ENCODE data around the gene AADACL2. TPM values are rescaled to one million over a fixed set of nuclear protein-coding genes. Genes with fewer than 3 reads are reported as not detected.

AADACL2 gene
- total RNA-seq, 2 experiments from 2014 or later = not detected

DNA sequence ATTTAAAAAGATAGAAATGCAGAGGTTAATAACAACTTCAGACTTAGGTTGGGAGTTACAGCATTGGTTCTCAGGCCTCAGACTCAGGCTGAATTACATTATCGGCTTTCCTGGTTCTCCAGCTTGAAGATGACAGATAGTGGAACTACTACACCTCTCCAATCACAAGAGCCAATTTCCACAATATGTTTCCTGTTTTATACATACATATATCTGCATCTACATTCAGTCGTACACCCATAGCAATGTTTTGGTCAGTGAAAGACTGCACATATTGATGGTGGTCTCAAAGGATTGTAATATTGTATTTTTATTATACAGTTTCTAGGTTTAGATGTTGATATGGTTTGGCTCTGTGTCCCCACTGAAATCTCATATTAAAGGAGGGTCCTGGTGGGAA is 35.4 kb downstream of the AADACL2 start:
- no peaks in the 10 kb centered on the region for H3K4me1 Mint-ChIP-seq (ENCODE audit: low read depth)
- H3K27me3 Mint-ChIP-seq = no peaks in the 10 kb centered on the region
- H3K27ac Mint-ChIP-seq = no peak overlapping the region
- POLR2A ChIA-PET = no interaction called here
- no peaks in the 10 kb centered on the region for H3K9me3 Mint-ChIP-seq
- ATAC-seq = no peak
- CTCF ChIA-PET = no interaction called here
- TF ChIP-seq, protein P1, sequence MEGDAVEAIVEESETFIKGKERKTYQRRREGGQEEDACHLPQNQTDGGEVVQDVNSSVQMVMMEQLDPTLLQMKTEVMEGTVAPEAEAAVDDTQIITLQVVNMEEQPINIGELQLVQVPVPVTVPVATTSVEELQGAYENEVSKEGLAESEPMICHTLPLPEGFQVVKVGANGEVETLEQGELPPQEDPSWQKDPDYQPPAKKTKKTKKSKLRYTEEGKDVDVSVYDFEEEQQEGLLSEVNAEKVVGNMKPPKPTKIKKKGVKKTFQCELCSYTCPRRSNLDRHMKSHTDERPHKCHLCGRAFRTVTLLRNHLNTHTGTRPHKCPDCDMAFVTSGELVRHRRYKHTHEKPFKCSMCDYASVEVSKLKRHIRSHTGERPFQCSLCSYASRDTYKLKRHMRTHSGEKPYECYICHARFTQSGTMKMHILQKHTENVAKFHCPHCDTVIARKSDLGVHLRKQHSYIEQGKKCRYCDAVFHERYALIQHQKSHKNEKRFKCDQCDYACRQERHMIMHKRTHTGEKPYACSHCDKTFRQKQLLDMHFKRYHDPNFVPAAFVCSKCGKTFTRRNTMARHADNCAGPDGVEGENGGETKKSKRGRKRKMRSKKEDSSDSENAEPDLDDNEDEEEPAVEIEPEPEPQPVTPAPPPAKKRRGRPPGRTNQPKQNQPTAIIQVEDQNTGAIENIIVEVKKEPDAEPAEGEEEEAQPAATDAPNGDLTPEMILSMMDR (IDR thresholded peaks at IDR 0.05) = no peak
- no peak overlapping the region for H3K4me3 Mint-ChIP-seq
- intact Hi-C loops (cut with micrococcal nuclease) = no loop called here
- H3K36me3 Mint-ChIP-seq (ENCODE audit: low read depth) = no peaks in the 10 kb centered on the region
- DNase-seq = no peak

GRCh38 chr3:151770956-151771355 is 37.2 kb downstream of the AADACL2 start:
- TF ChIP-seq, protein P1 (IDR thresholded peaks at IDR 0.05) = no peak
- no peak overlapping the region for H3K4me3 Mint-ChIP-seq
- H3K4me1 Mint-ChIP-seq (ENCODE audit: low read depth) = no peaks in the 10 kb centered on the region
- ChIA-PET POLR2A (no interaction called here), CTCF (no interaction called here)
- no peak for DNase-seq
- H3K27me3 Mint-ChIP-seq = peaks cover 2% of the 10 kb centered on the region
- no peak overlapping the region for H3K27ac Mint-ChIP-seq
- intact Hi-C loops (cut with micrococcal nuclease) = no loop called here
- H3K36me3 Mint-ChIP-seq (ENCODE audit: low read depth) = no peaks in the 10 kb centered on the region
- H3K9me3 Mint-ChIP-seq = no peaks in the 10 kb centered on the region
- ATAC-seq = no peak

DNA sequence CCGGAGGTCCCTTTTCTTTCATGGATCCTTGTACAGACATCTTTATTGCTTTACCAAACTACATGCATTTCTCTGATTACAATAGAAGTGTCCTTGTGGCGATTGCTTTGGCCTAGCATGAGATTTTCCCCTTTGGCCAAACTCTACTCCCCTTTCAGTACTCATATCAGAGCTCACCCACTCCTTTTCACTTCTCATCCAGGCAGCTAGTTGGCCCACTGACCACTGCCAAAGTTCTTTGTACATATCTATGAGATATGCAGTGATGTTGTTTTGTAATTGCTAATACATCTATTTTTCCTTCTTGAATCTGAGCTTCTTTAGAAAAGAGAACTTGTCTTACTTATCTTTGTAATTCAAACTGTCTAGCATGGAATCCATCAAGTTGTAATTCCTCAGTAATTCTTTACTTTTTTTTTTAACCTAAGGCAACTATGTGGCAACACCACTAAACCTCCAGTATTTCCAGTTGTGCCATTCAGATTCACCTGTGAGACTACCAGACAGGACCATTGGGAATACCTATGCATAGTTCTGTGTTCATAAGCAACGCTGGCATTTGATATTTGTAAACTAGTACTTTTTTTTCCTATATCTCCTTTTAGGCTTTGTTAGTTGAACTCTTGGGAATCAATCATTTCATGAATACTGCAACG is 39.2 kb downstream of the AADACL2 start:
- TF ChIP-seq, protein P1 (IDR thresholded peaks at IDR 0.05) = no peak
- ChIA-PET CTCF (no interaction called here), POLR2A (no interaction called here)
- ATAC-seq = no peak
- Mint-ChIP-seq H3K36me3 (ENCODE audit: low read depth) (no peaks in the 10 kb centered on the region), H3K27ac (no peak overlapping the region), H3K27me3 (peaks cover 2% of the 10 kb centered on the region), H3K9me3 (no peaks in the 10 kb centered on the region), H3K4me3 (no peak overlapping the region), H3K4me1 (ENCODE audit: low read depth) (no peaks in the 10 kb centered on the region)
- intact Hi-C loops (cut with micrococcal nuclease) = no loop called here
- no peak for DNase-seq

GRCh38 chr3:151774235-151774634 is 40.5 kb downstream of the AADACL2 start:
- DNase-seq (no peak), ATAC-seq (no peak)
- CTCF ChIA-PET = interaction anchor here (0.6 kb wide), 1 partner anchor 330 kb away, joined by 4 read pairs; no protein-coding TSS in a partner anchor
- Mint-ChIP-seq H3K36me3 (ENCODE audit: low read depth) (no peaks in the 10 kb centered on the region), H3K27ac (no peak overlapping the region), H3K4me3 (no peak overlapping the region), H3K9me3 (no peaks in the 10 kb centered on the region), H3K27me3 (peaks cover 2% of the 10 kb centered on the region), H3K4me1 (ENCODE audit: low read depth) (no peaks in the 10 kb centered on the region)
- TF ChIP-seq, protein P1 (IDR thresholded peaks at IDR 0.05) = no peak
- POLR2A ChIA-PET = no interaction called here
- intact Hi-C loops (cut with micrococcal nuclease) = no loop called here

DNA sequence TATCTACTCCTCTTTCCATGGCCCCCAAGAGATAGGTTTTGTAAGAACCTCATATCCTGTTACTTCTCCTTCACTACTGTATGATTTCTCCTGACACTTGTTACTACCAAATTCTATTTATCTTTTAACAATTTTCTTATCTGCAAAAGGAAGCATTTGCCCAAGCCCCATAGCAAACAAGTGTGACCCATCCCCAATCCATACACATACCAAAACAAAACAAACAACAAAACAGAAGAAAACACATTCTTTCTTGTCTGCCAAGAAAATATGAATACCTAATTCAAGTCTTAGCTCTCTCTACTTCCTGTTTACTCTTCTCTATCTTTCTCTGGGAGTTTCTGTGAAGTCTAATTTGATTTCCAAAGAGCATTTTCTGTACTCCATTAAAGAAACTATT is 41.2 kb downstream of the AADACL2 start:
- Mint-ChIP-seq H3K27me3 (peaks cover 2% of the 10 kb centered on the region), H3K4me3 (no peak overlapping the region), H3K36me3 (ENCODE audit: low read depth) (no peaks in the 10 kb centered on the region), H3K27ac (no peak overlapping the region), H3K4me1 (ENCODE audit: low read depth) (no peaks in the 10 kb centered on the region), H3K9me3 (no peaks in the 10 kb centered on the region)
- intact Hi-C loops (cut with micrococcal nuclease) = no loop called here
- DNase-seq (no peak), ATAC-seq (no peak)
- ChIA-PET CTCF (no interaction called here), POLR2A (no interaction called here)
- TF ChIP-seq, protein P1 (IDR thresholded peaks at IDR 0.05) = no peak

Measured in activated CD8-positive, alpha-beta T cell treated with anti-CD3 and anti-CD28 coated beads for 36 hours (primary cell).